Measurements from ENCODE around the gene CMTM6. TPM values are rescaled to one million over a fixed set of nuclear protein-coding genes. Genes with fewer than 3 reads are reported as not detected.

CMTM6 gene
- total and polyA plus RNA-seq, 2 of the 8 experiments (the other 6 are each of a cell fraction or from before 2014, with no cell fraction given) = 24.0 to 51.5 TPM

GRCh38 chr3:32454731-32455608, 47.7 kb downstream of the CMTM6 start (continued):
- TF ChIP-seq SRF (IDR thresholded peaks at IDR 0.05; ENCODE audit: low read depth, low read length) (no peak), SIRT6 (IDR thresholded peaks at IDR 0.05; ENCODE audit: low read length) (no peak), SP1 (IDR thresholded peaks at IDR 0.05; ENCODE audit: low read depth, low read length) (no peak), CHD2 (IDR thresholded peaks at IDR 0.05; ENCODE audit: low read length) (no peak), POLR2A (IDR thresholded peaks at IDR 0.05; ENCODE audit: control extremely low read depth in 1 of 2, low read depth in 2 of 2, low read length in 2 of 2) (no peak), CBX5 (IDR thresholded peaks at IDR 0.05; ENCODE audit: low read depth, low read length) (no peak), ASH2L (IDR thresholded peaks at IDR 0.05; ENCODE audit: low read length) (no peak), TEAD4 (IDR thresholded peaks at IDR 0.05; ENCODE audit: low read depth, low read length) (no peak)

All from H1 (cell line).